ENCODE results near the gene INAFM2.

Gene INAFM2

DNA sequence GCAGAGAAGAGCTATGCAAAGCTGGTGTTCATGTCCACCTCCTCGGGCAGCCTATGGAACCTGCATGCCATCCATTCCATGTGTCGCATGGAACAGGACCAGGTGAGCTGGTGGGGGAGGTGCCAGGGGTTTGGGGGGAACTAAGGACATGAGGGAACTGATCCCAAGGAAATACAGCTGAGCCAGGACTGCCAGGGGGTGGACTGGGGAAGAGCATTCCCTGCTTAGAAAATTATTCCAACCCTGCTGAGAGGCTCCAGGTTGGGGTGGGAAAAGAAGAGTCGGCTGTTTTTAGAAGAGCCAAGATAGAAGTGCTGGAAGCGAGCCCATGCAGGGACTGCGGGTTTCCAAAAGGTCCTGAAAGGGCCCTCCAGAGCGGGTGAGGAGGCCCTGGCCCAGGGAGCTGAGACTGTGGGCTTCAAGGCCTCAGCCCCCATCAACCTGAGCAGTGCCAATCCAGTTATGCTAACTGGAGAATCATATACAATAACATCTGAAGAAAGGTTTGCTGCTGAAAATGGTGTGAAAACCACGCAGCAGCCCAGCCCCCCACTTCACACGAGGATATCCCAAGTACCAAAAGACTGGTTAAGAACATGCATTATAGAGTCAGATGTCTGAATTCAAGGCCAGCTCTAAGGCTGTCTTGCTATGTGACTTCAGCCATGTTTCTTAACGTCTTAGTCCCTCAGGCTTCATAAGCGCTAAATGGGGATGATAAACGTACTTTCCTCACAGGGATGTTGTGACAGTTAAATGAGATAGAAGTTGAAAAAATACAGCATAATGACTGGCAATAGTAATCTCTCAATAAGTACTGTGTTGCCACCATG lies 42.3 kb downstream of the INAFM2 start:
- DNase-seq: no peak

DNA sequence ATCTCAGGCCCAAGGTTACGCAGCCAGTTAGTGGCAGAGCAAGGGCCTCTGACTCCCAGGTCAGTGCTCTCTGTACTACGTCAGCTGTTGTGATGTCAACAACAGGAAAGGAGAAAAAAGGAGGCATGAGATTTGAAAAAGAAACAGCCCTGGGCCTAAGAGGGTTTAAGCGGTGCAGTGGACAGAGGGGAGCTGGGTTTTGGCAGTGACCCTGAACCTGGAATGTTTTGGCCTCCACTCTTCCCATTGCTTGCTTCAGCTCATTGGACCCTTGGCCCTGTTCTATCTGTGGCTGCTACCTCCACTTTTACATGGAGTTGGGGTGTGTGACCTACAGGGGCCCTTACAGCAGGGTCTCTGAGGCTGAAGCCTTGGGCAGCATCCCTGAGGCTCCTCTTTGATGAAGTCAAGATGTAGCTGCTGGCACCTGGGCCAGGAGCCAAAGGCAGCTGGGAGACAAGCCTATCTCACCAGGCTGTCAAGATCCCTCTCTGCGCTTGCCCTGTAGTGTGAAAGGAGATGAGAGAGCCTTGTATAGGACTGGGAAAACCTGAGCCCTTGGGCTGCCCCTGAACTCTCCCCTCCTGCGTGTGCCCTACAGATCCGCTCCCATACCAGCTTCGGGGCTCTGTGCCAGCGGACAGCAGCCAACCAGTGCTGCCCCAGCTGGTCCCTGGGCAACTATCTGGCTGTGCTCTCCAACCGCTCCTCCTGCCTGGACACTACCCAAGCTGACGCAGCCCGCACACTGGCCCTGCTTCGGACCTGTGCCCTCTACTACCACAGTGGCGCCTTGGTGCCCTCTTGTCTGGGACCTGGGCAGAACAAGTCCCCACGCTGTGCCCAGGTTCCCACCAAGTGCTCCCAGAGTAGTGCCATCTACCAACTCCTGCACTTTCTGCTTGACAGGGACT lies 43.2 kb downstream of the INAFM2 start:
- DNase-seq: no peak

DNA sequence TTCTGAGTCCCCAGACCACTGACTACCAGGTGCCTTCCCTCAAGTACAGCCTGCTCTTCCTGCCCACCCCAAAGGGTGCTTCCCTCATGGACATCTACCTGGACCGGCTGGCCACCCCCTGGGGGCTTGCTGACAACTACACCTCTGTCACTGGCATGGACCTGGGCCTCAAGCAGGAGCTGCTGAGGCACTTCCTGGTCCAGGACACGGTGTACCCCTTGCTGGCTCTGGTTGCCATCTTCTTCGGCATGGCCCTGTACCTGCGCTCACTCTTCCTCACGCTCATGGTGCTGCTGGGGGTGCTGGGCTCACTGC lies 43.8 kb downstream of the INAFM2 start:
- DNase-seq: no peak

DNA sequence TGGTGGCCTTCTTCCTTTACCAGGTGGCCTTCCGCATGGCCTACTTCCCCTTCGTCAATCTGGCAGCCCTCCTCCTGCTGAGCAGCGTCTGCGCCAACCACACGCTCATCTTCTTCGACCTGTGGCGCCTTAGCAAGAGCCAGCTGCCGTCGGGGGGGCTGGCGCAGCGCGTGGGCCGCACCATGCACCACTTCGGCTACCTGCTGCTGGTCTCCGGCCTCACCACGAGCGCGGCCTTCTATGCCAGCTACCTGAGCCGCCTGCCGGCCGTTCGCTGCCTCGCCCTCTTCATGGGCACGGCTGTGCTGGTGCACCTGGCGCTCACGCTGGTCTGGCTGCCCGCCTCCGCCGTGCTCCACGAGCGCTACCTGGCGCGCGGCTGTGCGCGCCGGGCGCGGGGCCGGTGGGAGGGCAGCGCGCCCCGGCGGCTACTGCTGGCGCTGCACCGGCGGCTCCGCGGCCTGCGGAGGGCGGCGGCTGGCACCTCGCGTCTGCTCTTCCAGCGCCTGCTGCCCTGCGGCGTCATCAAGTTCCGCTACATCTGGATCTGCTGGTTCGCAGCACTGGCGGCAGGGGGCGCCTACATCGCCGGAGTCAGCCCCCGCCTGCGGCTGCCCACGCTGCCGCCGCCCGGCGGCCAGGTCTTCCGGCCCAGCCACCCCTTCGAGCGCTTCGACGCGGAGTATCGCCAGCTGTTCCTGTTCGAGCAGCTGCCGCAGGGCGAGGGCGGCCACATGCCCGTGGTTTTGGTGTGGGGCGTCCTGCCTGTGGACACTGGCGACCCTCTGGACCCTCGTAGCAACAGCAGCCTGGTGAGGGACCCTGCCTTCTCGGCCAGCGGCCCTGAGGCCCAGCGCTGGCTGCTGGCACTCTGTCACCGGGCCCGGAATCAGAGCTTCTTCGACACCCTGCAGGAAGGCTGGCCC lies 44.5 kb downstream of the INAFM2 start:
- DNase-seq: peak; percentile 81

DNA sequence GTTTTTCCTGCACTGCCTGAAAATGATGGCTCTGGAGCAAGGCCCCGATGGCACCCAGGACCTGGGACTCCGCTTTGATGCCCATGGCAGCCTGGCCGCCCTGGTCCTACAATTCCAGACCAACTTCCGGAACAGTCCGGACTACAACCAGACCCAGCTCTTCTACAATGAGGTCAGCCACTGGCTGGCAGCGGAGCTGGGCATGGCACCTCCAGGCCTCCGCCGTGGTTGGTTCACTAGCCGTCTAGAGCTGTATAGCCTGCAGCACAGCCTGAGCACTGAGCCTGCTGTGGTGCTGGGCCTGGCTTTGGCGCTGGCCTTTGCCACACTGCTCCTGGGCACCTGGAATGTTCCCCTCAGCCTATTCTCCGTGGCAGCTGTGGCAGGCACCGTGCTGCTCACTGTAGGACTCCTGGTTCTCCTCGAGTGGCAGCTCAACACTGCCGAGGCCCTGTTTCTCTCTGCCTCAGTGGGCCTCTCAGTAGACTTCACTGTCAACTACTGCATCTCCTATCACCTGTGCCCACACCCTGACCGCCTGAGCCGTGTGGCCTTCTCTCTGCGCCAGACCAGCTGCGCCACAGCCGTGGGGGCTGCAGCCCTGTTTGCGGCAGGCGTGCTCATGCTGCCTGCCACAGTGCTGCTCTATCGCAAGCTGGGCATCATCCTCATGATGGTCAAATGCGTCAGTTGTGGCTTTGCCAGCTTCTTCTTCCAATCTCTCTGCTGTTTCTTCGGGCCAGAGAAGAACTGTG lies 45.4 kb downstream of the INAFM2 start:
- no peak for DNase-seq

DNA sequence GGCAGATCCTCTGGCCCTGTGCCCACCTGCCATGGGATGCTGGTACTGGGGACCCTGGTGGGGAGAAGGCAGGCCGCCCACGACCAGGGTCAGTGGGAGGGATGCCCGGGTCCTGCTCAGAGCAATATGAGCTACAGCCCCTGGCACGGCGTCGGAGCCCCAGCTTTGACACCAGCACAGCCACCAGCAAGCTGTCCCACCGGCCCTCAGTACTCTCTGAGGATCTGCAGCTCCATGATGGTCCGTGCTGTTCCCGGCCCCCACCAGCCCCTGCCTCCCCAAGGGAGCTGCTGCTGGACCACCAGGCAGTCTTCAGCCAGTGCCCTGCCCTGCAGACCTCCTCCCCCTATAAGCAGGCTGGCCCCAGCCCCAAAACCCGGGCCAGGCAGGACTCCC lies 46.0 kb downstream of the INAFM2 start:
- DNase-seq: no peak

DNA sequence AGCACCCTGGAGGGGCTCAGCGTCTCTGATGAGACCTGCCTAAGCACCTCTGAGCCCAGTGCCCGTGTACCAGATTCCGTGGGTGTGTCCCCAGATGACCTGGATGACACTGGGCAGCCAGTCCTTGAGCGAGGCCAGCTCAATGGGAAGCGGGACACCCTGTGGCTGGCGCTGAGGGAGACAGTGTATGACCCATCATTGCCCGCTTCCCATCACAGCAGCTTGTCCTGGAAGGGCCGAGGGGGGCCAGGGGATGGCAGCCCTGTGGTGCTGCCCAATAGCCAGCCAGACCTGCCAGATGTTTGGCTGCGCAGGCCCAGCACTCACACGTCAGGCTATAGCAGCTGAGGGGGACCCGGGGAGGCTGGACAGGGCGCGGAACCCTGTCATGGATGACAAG lies 46.5 kb downstream of the INAFM2 start:
- DNase-seq: no peak

DNA sequence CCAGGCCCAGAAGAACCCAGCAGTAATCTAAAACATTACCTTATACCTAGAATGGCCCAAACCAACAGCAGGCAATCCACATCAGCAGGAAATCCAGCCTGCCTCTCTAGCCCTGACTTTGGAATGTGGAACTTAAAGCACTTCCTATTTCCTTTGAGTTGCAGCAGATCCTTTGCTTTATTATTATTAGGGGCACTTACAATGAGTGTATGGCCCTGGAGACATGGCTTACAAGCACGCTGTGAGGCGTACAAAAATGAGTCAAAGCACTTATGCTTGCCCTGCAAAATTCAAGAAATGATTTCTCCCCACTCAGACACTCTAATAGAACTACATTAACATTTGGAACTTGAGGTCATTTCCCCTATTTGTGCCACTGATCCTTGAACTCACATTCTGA lies 49.5 kb downstream of the INAFM2 start:
- no peak for DNase-seq
